Activated T-cell treated with anti-CD3 and anti-CD28 coated beads, Interleukin-2, amount 50 U/mL, for 72 hours (primary cell): ENCODE data around the gene NME1. TPM values are rescaled to one million over a fixed set of nuclear protein-coding genes. Genes with fewer than 3 reads are reported as not detected.
A peak's percentile ranks its signal among the peaks of the same experiment; 100 is the strongest.

Experiments used
- ATAC-seq, 2 donors: fragments of 150-1000 bp; cut with Tn5 transposase; replicated peaks in 1 of 2; 2 replicates each; pipeline ENCODE4 v1.10.0; 2021; ENCODE audit warnings: moderate library complexity in 2 of 2, mild to moderate bottlenecking in 1 of 2
- DNase-seq, 2 donors: peaks; one replicate each; pipeline ENCODE4 v3.0.0; 2021 to 2022; ENCODE audit warnings: mixed read lengths in 1 of 2
- H3K27ac Mint-ChIP-seq: one replicate; pipeline ENCODE4 v1.8.0; 2022; ENCODE audit warnings: mild to moderate bottlenecking, moderate library complexity, mixed read lengths
- H3K27me3 Mint-ChIP-seq: one replicate; pipeline ENCODE4 v1.8.0; 2022; ENCODE audit warnings: low read depth, mixed read lengths
- H3K36me3 Mint-ChIP-seq, 2 donors: one replicate each; pipeline ENCODE4 v1.8.0; 2022; ENCODE audit warnings: mixed read lengths in 2 of 2, mild to moderate bottlenecking in 1 of 2; ENCODE audit not compliant: insufficient read depth in 2 of 2
- H3K4me1 Mint-ChIP-seq: one replicate; pipeline ENCODE4 v1.8.0; 2022; ENCODE audit warnings: low read depth, mixed read lengths
- H3K4me3 Mint-ChIP-seq, 2 donors: one replicate each; pipeline ENCODE4 v1.8.0; 2022; ENCODE audit warnings: mild to moderate bottlenecking in 2 of 2, mixed read lengths in 2 of 2, moderate library complexity in 2 of 2
- H3K9me3 Mint-ChIP-seq, 2 donors: one replicate each; pipeline ENCODE4 v1.8.0; 2022; ENCODE audit warnings: mixed read lengths in 2 of 2
- total RNA-seq, 2 donors: library from RNA; stranded (reverse); gene quantifications; one replicate each; pipeline ENCODE4 v1.2.3, GENCODE V29; 2022

NME1 gene
- total RNA-seq, 2 donors from 2014 or later: 88.2 to 96.0 TPM

- H3K4me1 Mint-ChIP-seq: peaks cover 6% of the 10 kb centered on the region
- no peak overlapping the region for H3K4me3 Mint-ChIP-seq
- no peak for DNase-seq
- ATAC-seq: no peak
- H3K27me3 Mint-ChIP-seq: no peaks in the 10 kb centered on the region
- H3K9me3 Mint-ChIP-seq: no peaks in the 10 kb centered on the region
- H3K27ac Mint-ChIP-seq: no peak overlapping the region
- H3K36me3 Mint-ChIP-seq: peaks cover 5 to 8% of the 10 kb centered on the region in 2 donors
These were observed 35.0 kb downstream of the NME1 start for GRCh38 chr17:51188271-51188833.

GRCh38 chr17:51189162-51189561 is 35.8 kb downstream of the NME1 start:
- Mint-ChIP-seq H3K27ac (no peak overlapping the region), H3K27me3 (no peaks in the 10 kb centered on the region), H3K9me3 (no peaks in the 10 kb centered on the region), H3K4me3 (no peak overlapping the region), H3K4me1 (peaks cover 6% of the 10 kb centered on the region), H3K36me3 (peaks cover 5 to 8% of the 10 kb centered on the region in 2 donors)
- ATAC-seq (no peak), DNase-seq (no peak)

DNA sequence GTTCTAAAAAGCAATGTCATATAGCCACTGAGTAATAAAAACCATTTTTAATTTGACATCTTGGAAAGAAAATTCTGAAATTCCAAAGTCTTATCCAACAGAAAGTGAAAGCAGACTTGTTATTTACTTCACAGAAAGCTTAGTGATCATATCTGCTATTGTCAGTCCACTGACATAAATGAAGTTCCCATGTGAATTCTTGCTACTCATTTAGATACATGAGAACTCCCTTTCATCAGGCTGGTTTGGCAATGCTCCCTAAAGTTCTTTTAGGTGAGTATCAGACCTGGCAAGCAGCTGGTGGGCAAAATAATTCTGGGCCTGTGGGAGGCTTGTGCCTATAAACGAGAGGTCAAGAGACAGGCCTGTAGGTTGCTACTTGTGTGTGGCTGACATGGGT is 36.3 kb downstream of the NME1 start:
- no peaks in the 10 kb centered on the region for H3K9me3 Mint-ChIP-seq
- H3K36me3 Mint-ChIP-seq: peaks cover 5 to 8% of the 10 kb centered on the region in 2 donors
- H3K27me3 Mint-ChIP-seq: no peaks in the 10 kb centered on the region
- H3K4me3 Mint-ChIP-seq: no peak overlapping the region
- peak overlapping the region; percentile 50 for H3K27ac Mint-ChIP-seq
- peaks cover under 1% of the 10 kb centered on the region for H3K4me1 Mint-ChIP-seq
- ATAC-seq (no peak), DNase-seq (no peak)

DNA sequence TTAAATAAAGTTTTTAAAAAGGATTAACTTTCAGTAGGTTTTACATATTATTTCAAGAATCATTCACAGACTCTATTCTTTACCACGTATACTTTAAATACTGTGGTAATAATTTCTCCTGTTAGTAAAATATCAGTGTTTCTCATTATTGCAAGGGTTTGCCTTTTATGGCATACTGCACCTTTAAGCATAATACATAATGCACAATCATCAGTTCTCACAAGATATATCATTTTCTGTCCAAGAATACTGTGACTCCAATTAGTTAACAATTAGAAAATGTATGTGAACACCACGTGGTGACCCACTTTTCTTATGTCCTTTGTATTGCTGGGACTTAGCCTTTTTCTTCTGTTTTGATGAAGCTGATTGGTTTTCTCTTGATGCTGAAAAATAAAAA is 38.5 kb downstream of the NME1 start:
- no peak for DNase-seq
- no peaks in the 10 kb centered on the region for H3K27me3 Mint-ChIP-seq
- H3K27ac Mint-ChIP-seq: peak overlapping the region; percentile 50
- ATAC-seq: no peak
- H3K36me3 Mint-ChIP-seq: peaks cover 2 to 8% of the 10 kb centered on the region in 2 donors
- no peak overlapping the region for H3K4me3 Mint-ChIP-seq
- no peaks in the 10 kb centered on the region for H3K9me3 Mint-ChIP-seq
- no peaks in the 10 kb centered on the region for H3K4me1 Mint-ChIP-seq

GRCh38 chr17:51197754-51198153 is 44.4 kb downstream of the NME1 start:
- H3K9me3 Mint-ChIP-seq: no peaks in the 10 kb centered on the region
- H3K4me1 Mint-ChIP-seq: no peaks in the 10 kb centered on the region
- no peak overlapping the region for H3K4me3 Mint-ChIP-seq
- no peak overlapping the region for H3K27ac Mint-ChIP-seq
- ATAC-seq: no peak
- DNase-seq: no peak
- H3K36me3 Mint-ChIP-seq: peaks cover 2 to 9% of the 10 kb centered on the region in 2 donors
- no peaks in the 10 kb centered on the region for H3K27me3 Mint-ChIP-seq

DNA sequence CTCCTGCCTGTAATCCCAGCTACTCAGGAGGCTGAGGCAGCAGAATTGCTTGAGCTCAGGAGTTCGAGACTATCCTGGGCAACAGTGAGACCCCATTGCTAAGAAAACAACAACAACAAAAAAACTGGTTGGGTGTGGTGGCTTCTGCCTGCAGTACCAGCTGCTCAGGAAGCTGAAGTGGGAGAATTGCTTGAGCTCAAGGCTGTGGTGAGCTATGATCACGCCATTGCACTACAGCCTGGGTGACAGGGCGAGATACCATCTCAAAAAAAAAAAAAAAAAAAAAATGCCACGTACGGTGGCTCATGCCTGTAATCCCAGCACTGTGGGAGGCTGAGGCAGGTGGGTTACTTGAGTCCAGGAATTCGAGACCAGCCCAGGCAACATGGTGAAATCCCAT is 46.9 kb downstream of the NME1 start:
- Mint-ChIP-seq H3K4me1 (no peaks in the 10 kb centered on the region), H3K9me3 (no peaks in the 10 kb centered on the region), H3K36me3 (peaks cover 3 to 12% of the 10 kb centered on the region in 2 donors), H3K27ac (no peak overlapping the region), H3K27me3 (no peaks in the 10 kb centered on the region), H3K4me3 (no peak overlapping the region)
- DNase-seq (no peak), ATAC-seq (peak in 1 of 2 donors; percentile 28)

GRCh38 chr17:51200846-51201245 is 47.5 kb downstream of the NME1 start:
- peak overlapping the region; percentile 29 for H3K27ac Mint-ChIP-seq
- no peak for DNase-seq
- H3K4me1 Mint-ChIP-seq: no peaks in the 10 kb centered on the region
- no peak overlapping the region for H3K4me3 Mint-ChIP-seq
- no peak for ATAC-seq
- peaks cover 4 to 13% of the 10 kb centered on the region in 2 donors for H3K36me3 Mint-ChIP-seq
- no peaks in the 10 kb centered on the region for H3K9me3 Mint-ChIP-seq
- no peaks in the 10 kb centered on the region for H3K27me3 Mint-ChIP-seq

GRCh38 chr17:51203838-51204237 is 50.5 kb downstream of the NME1 start:
- DNase-seq (no peak), ATAC-seq (no peak)
- Mint-ChIP-seq H3K27ac (no peak overlapping the region), H3K4me3 (no peak overlapping the region), H3K4me1 (no peaks in the 10 kb centered on the region), H3K9me3 (no peaks in the 10 kb centered on the region), H3K27me3 (no peaks in the 10 kb centered on the region), H3K36me3 (peaks cover 3 to 9% of the 10 kb centered on the region in 2 donors)

Other genes starting within 250 kb of the NME1 start
- gene SPAG9, start 32.7 kb upstream of the NME1 start, total RNA-seq: 10 to 100 TPM; 55.0 to 69.8 TPM
- 100 to 1,000 TPM; 548 to 602 TPM for gene NME2, start 12.9 kb downstream of the NME1 start, total RNA-seq
- gene MBTD1, start 106.5 kb downstream of the NME1 start, total RNA-seq: 10 to 100 TPM; 12.0 to 13.6 TPM
- 10 to 100 TPM; 47.4 to 58.3 TPM for gene UTP18, start 107.0 kb downstream of the NME1 start, total RNA-seq